ENCODE measurements around the gene UNC5A. TPM values are rescaled to one million over a fixed set of nuclear protein-coding genes. Genes with fewer than 3 reads are reported as not detected.

The UNC5A gene
- total RNA-seq, 1 experiment from 2014 or later = 10.1 TPM

GRCh38 chr5:176899296-176899891 lies 89.0 kb downstream of the UNC5A start, which contains the start of gene HK3:
Gene HK3, minus strand, starts transcription at chr5:176899346. Its CDS starts 3,187 bp downstream, at chr5:176896159.
- H3K9ac ChIP-seq (ENCODE audit: low read length) = no peak within 1 kb of the TSS
- no peak within 1 kb of the TSS for H2AFZ ChIP-seq (ENCODE audit: low read depth, low read length, poor library complexity, severe bottlenecking)
- no peaks in the 10 kb centered on the region for H3K4me1 ChIP-seq (ENCODE audit: control insufficient read depth in 1 of 2, insufficient read depth in 2 of 2, low read length in 2 of 2)
- no peaks in the 10 kb centered on the region for H3K79me2 ChIP-seq (ENCODE audit: insufficient read depth, low read length)
- H3K27me3 ChIP-seq (ENCODE audit: insufficient read depth, low read length) = no peaks in the 10 kb centered on the region
- no TSS peak for BruUV-seq (replicated peaks)
- POLR2A ChIA-PET = no interaction called here
- intact Hi-C loops (cut with micrococcal nuclease) = no loop called here
- H3K4me2 ChIP-seq (ENCODE audit: low read length) = no peak within 1 kb of the TSS
- no peaks in the 10 kb centered on the region for H4K20me1 ChIP-seq (ENCODE audit: insufficient read depth)
- RAD21 ChIA-PET (ENCODE audit: low non-redundant PET in 1 of 2, low total read pairs in 2 of 2, uncharacterized antibody in 2 of 2, unreplicated experiment in 2 of 2) = no interaction called here
- no peaks in the 10 kb centered on the region for H3K9me3 ChIP-seq (ENCODE audit: control insufficient read depth in 1 of 2, insufficient read depth in 1 of 2, low read depth in 1 of 2, low read length in 2 of 2)
- H3K36me3 ChIP-seq (ENCODE audit: control insufficient read depth in 1 of 2, insufficient read depth in 2 of 2, low read length in 2 of 2) = peaks cover 10 to 18% of the 10 kb centered on the region in 2 experiments; a peak in 3 of 4 replicates
- no peak for DNase-seq (ENCODE audit: low read depth, low spot score)
- no peak for TF ChIP-seq YY1 (IDR thresholded peaks at IDR 0.05; ENCODE audit: extremely low read depth, insufficient replicate concordance, low read depth, low read length)
- no peak for TF ChIP-seq POLR2AphosphoS5 (IDR thresholded peaks at IDR 0.05; ENCODE audit: low read depth, low read length)
- CTCF ChIA-PET = interaction anchor here (1.2 kb wide), 1 partner anchor 239 kb away, joined by 4 read pairs; no protein-coding TSS in a partner anchor
- no peaks in the 10 kb centered on the region for H3K9me2 ChIP-seq (ENCODE audit: insufficient read depth)
- no peak within 1 kb of the TSS for H3K4me3 ChIP-seq (replicated peaks in 1 of 2; ENCODE audit: low read depth in 1 of 2, low read length in 2 of 2)
- ATAC-seq = no peak
- no peak within 1 kb of the TSS for H3K27ac ChIP-seq (ENCODE audit: low read depth, low read length)

GRCh38 chr5:176899946-176900779 lies 89.8 kb downstream of the UNC5A start:
- RAD21 ChIA-PET (ENCODE audit: low non-redundant PET in 1 of 2, low total read pairs in 2 of 2, uncharacterized antibody in 2 of 2, unreplicated experiment in 2 of 2) = no interaction called here
- no peaks in the 10 kb centered on the region for H3K4me1 ChIP-seq (ENCODE audit: control insufficient read depth in 1 of 2, insufficient read depth in 2 of 2, low read length in 2 of 2)
- no peaks in the 10 kb centered on the region for H3K27me3 ChIP-seq (ENCODE audit: insufficient read depth, low read length)
- no peaks in the 10 kb centered on the region for H3K79me2 ChIP-seq (ENCODE audit: insufficient read depth, low read length)
- H3K9ac ChIP-seq (ENCODE audit: low read length) = no peak overlapping the region
- ATAC-seq (no peak), DNase-seq (ENCODE audit: low read depth, low spot score) (no peak)
- no peaks in the 10 kb centered on the region for H3K9me3 ChIP-seq (ENCODE audit: control insufficient read depth in 1 of 2, insufficient read depth in 1 of 2, low read depth in 1 of 2, low read length in 2 of 2)
- POLR2A ChIA-PET = no interaction called here
- H3K36me3 ChIP-seq (ENCODE audit: control insufficient read depth in 1 of 2, insufficient read depth in 2 of 2, low read length in 2 of 2) = peaks cover 17 to 26% of the 10 kb centered on the region in 2 experiments; a peak in 3 of 4 replicates
- H4K20me1 ChIP-seq (ENCODE audit: insufficient read depth) = no peaks in the 10 kb centered on the region
- intact Hi-C loops (cut with micrococcal nuclease) = no loop called here
- no peak overlapping the region for H3K4me2 ChIP-seq (ENCODE audit: low read length)
- no peak overlapping the region for H3K27ac ChIP-seq (ENCODE audit: low read depth, low read length)
- TF ChIP-seq FOSL1 (IDR thresholded peaks at IDR 0.05; ENCODE audit: low read depth) (no peak), JUND (IDR thresholded peaks at IDR 0.05) (no peak)
- BruUV-seq (replicated peaks) = no TSS peak
- H3K4me3 ChIP-seq (replicated peaks in 1 of 2; ENCODE audit: low read depth in 1 of 2, low read length in 2 of 2) = no peak overlapping the region
- CTCF ChIA-PET = interaction anchor here (1.8 kb wide), 1 partner anchor 240 kb away, joined by 6 read pairs; no protein-coding TSS in a partner anchor
- no peaks in the 10 kb centered on the region for H3K9me2 ChIP-seq (ENCODE audit: insufficient read depth)
- no peak overlapping the region for H2AFZ ChIP-seq (ENCODE audit: low read depth, low read length, poor library complexity, severe bottlenecking)
